ENCODE results near the gene AK3. TPM values are rescaled to one million over a fixed set of nuclear protein-coding genes. Genes with fewer than 3 reads are reported as not detected.
"Not testable (repeated sequence)": the region's sequence is repeated elsewhere in the genome, so short reads cannot be mapped to it uniquely, and the experiment has no call there.

The AK3 gene
- total RNA-seq, 1 donor from 2014 or later = 45.1 TPM

DNA sequence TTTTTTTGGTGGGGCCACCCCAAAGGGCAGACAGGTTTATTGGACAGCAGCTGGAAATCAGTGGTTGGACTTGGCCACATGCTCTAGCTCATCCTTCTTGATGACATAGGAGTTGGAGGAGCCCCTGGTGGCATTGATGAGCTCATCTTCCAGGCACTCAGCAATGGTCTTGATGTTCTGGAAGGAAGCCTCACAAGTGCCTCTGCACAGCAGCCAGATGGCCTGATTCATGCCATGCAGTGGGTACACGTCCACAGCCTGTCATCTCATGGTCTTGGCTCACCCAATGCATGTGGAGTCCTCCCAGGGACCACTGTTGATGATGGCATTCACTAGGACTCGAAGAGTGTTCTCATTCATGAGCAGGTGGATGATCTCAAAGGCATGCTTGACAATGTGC is 40.4 kb upstream of the AK3 start:
- no peak overlapping the region for H3K4me3 Mint-ChIP-seq (ENCODE audit: unreplicated experiment)
- TF ChIP-seq, protein P1, sequence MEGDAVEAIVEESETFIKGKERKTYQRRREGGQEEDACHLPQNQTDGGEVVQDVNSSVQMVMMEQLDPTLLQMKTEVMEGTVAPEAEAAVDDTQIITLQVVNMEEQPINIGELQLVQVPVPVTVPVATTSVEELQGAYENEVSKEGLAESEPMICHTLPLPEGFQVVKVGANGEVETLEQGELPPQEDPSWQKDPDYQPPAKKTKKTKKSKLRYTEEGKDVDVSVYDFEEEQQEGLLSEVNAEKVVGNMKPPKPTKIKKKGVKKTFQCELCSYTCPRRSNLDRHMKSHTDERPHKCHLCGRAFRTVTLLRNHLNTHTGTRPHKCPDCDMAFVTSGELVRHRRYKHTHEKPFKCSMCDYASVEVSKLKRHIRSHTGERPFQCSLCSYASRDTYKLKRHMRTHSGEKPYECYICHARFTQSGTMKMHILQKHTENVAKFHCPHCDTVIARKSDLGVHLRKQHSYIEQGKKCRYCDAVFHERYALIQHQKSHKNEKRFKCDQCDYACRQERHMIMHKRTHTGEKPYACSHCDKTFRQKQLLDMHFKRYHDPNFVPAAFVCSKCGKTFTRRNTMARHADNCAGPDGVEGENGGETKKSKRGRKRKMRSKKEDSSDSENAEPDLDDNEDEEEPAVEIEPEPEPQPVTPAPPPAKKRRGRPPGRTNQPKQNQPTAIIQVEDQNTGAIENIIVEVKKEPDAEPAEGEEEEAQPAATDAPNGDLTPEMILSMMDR (IDR thresholded peaks at IDR 0.05; ENCODE audit: insufficient read depth, low read depth, low read length) = no peak
- TF ChIP-seq EZH2 (IDR thresholded peaks at IDR 0.05; ENCODE audit: insufficient read depth, low read length) = no peak
- Histone ChIP-seq H4K20me1 (ENCODE audit: insufficient read depth, low read length) (no peaks in the 10 kb centered on the region), H3K9me3 (ENCODE audit: insufficient read depth, low read depth, low read length) (no peaks in the 10 kb centered on the region), H3K4me3 (ENCODE audit: insufficient read depth, low read depth, low read length) (no peak overlapping the region), H3K4me2 (ENCODE audit: low read length) (no peak overlapping the region), H3K27ac (ENCODE audit: low read depth, low read length) (no peak overlapping the region), H3K36me3 (ENCODE audit: insufficient read depth, low read length) (no peaks in the 10 kb centered on the region), H3K79me2 (ENCODE audit: insufficient read depth, low read length) (no peaks in the 10 kb centered on the region), H3K4me1 (ENCODE audit: insufficient read depth, low read length) (no peaks in the 10 kb centered on the region), H3K27me3 (ENCODE audit: insufficient read depth, low read length) (no peaks in the 10 kb centered on the region), H2AFZ (ENCODE audit: low read depth, low read length) (no peak overlapping the region), H3K9ac (ENCODE audit: low read length) (no peak overlapping the region)
- H3K9me3 Mint-ChIP-seq (ENCODE audit: unreplicated experiment) = no peaks in the 10 kb centered on the region
- no peak overlapping the region for H3K27ac Mint-ChIP-seq (ENCODE audit: unreplicated experiment)
- DNase-seq (ENCODE audit: low read depth) (no peak), FAIRE-seq (no peak)
- H3K27me3 Mint-ChIP-seq (ENCODE audit: low read depth, unreplicated experiment) = no peaks in the 10 kb centered on the region
- H3K36me3 Mint-ChIP-seq (ENCODE audit: low read depth, unreplicated experiment) = peaks cover 5% of the 10 kb centered on the region
- peaks cover 4% of the 10 kb centered on the region for H3K4me1 Mint-ChIP-seq (ENCODE audit: low read depth, unreplicated experiment)

DNA sequence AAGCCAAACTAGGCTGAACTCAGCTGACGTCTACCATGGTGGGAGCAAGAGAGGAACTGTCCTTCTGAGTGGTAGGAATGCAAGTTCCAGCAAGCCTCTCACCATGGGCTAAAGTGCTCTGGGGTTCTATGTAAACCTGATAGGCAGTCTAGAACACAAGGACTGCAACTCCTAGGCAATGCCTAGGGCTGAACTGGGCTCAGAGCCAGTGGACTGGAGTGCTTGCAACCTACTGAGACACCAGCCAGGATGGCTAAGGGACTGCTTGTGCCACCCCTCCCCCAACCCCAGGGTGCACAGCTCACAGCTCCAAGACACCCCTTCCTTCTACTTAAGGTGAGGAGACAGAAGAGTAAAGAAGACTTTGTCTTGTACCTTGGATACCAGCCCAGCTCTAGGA is 39.6 kb upstream of the AK3 start:
- H3K4me2 ChIP-seq (ENCODE audit: low read length) = no peak overlapping the region
- no peaks in the 10 kb centered on the region for H3K27me3 ChIP-seq (ENCODE audit: insufficient read depth, low read length)
- Mint-ChIP-seq H3K4me3 (ENCODE audit: unreplicated experiment) (no peak overlapping the region), H3K27ac (ENCODE audit: unreplicated experiment) (no peak overlapping the region), H3K36me3 (ENCODE audit: low read depth, unreplicated experiment) (peaks cover 5% of the 10 kb centered on the region), H3K27me3 (ENCODE audit: low read depth, unreplicated experiment) (no peaks in the 10 kb centered on the region), H3K4me1 (ENCODE audit: low read depth, unreplicated experiment) (peaks cover 4% of the 10 kb centered on the region), H3K9me3 (ENCODE audit: unreplicated experiment) (no peaks in the 10 kb centered on the region)
- H2AFZ ChIP-seq (ENCODE audit: low read depth, low read length) = no peak overlapping the region
- no peaks in the 10 kb centered on the region for H3K9me3 ChIP-seq (ENCODE audit: insufficient read depth, low read depth, low read length)
- DNase-seq (ENCODE audit: low read depth) (no peak), FAIRE-seq (no peak)
- no peak overlapping the region for H3K27ac ChIP-seq (ENCODE audit: low read depth, low read length)
- H3K4me3 ChIP-seq (ENCODE audit: insufficient read depth, low read depth, low read length) = no peak overlapping the region
- H4K20me1 ChIP-seq (ENCODE audit: insufficient read depth, low read length) = no peaks in the 10 kb centered on the region
- no peaks in the 10 kb centered on the region for H3K36me3 ChIP-seq (ENCODE audit: insufficient read depth, low read length)
- no peak overlapping the region for H3K9ac ChIP-seq (ENCODE audit: low read length)
- TF ChIP-seq EZH2 (IDR thresholded peaks at IDR 0.05; ENCODE audit: insufficient read depth, low read length) = no peak
- TF ChIP-seq, protein P1 (IDR thresholded peaks at IDR 0.05; ENCODE audit: insufficient read depth, low read depth, low read length) = no peak
- H3K4me1 ChIP-seq (ENCODE audit: insufficient read depth, low read length) = no peaks in the 10 kb centered on the region
- H3K79me2 ChIP-seq (ENCODE audit: insufficient read depth, low read length) = no peaks in the 10 kb centered on the region

DNA sequence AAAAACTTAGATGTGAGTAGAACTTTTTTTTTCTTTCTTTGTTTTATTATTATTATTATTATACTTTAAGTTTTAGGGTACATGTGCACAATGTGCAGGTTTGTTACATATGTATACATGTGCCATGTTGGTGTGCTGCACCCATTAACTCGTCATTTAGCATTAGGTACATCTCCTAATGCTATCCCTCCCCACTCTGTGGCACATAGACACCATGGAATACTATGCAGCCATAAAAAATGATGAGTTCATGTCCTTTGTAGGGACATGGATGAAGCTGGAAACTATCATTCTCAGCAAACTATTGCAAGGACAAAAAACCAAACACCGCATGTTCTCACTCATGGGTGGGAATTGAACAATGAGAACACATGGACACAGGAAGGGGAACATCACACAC is 34.0 kb upstream of the AK3 start:
- not testable (repeated sequence) for H3K36me3 ChIP-seq (ENCODE audit: insufficient read depth, low read length); H3K27ac Mint-ChIP-seq (ENCODE audit: unreplicated experiment); H3K4me1 ChIP-seq (ENCODE audit: insufficient read depth, low read length); DNase-seq (ENCODE audit: low read depth); H3K79me2 ChIP-seq (ENCODE audit: insufficient read depth, low read length); H3K9ac ChIP-seq (ENCODE audit: low read length); H2AFZ ChIP-seq (ENCODE audit: low read depth, low read length); H3K4me3 ChIP-seq (ENCODE audit: insufficient read depth, low read depth, low read length); H3K27ac ChIP-seq (ENCODE audit: low read depth, low read length); H3K27me3 Mint-ChIP-seq (ENCODE audit: low read depth, unreplicated experiment); FAIRE-seq; H3K9me3 ChIP-seq (ENCODE audit: insufficient read depth, low read depth, low read length); H4K20me1 ChIP-seq (ENCODE audit: insufficient read depth, low read length); H3K4me3 Mint-ChIP-seq (ENCODE audit: unreplicated experiment); H3K27me3 ChIP-seq (ENCODE audit: insufficient read depth, low read length); H3K4me1 Mint-ChIP-seq (ENCODE audit: low read depth, unreplicated experiment); H3K36me3 Mint-ChIP-seq (ENCODE audit: low read depth, unreplicated experiment); H3K4me2 ChIP-seq (ENCODE audit: low read length); H3K9me3 Mint-ChIP-seq (ENCODE audit: unreplicated experiment)

All from astrocyte (in vitro differentiated cells and primary cell).